ENCODE results near the gene TXN2.

Gene TXN2

DNA sequence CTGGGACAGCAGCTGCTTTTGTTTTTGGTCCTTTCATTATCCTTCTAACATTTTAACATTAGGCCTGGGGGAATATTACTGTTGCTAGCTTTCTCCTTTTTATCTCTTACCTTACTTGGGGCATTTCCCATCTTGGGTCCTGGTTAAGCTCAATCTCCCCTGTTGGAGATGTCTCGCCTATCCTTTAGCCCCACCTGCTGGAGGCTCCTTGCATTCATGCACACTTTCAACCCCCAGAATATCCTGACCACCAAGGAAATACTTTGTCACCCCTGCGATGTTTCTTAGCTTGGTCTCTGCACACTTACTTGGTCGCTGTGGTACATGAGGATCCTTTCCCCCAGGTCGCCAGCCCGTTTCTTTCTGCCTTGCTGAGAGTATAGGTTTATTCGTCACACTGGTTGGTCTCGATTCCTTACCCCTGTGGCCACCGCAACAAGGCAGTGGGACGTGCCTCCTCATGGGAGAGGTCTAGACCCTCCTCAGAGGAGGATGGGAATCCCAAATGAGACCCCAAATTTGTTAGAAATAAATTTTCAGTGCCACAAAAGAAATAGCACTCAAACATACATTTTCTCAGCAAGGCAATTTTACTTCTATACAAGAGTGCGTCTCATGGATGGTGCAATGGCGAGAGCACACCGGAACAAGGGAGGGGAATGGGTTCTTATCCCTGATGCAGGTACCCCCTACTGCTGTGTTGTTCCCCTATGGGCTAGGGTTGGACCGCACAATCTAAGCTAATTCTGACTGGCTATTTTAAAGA, 5.4 kb upstream of the TXN2 start:
- DNase-seq (ENCODE audit: low spot score): no peak

DNA sequence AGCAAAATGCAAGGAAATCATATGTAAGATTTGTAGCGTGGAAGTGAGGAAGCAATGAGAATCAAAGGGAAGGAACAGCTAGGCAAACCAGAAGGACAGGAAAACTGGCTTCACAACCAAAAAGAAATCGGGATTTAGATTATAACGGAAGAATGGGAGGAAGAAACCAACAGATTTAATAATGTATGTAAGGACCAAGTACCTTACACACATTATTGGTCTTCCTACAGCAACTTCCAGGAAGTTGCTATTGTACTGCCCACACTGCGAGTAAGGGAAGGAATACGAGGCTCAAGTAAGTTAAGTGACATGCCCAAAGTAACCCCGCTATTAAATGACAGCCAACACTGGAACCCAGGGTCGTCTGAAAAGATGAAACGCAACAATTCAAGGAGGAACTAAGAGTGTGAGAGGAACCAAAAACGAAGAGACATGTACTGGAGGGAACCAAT, 473 bp downstream of the TXN2 start:
- DNase-seq (ENCODE audit: low spot score): no peak

DNA sequence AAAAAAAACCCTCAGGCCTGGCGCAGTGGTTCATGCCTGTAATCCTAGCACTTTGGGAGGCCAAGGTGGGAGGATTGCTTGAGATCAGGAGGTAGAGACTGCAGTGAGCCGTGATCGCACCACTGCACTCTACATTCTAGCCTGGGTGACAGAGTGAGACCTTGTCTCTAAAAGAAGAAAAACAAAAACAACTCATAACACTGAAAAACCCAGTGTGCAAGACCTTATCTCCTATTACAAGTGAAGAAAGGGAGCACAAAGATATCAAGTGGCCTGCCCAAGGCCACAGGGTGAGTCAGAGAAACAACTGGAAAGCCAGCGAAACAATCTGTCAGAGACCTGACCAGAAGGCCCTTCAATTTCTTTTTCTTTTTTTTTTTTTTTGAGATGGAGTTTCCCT, 2.5 kb downstream of the TXN2 start:
- no peak for DNase-seq (ENCODE audit: low spot score)

DNA sequence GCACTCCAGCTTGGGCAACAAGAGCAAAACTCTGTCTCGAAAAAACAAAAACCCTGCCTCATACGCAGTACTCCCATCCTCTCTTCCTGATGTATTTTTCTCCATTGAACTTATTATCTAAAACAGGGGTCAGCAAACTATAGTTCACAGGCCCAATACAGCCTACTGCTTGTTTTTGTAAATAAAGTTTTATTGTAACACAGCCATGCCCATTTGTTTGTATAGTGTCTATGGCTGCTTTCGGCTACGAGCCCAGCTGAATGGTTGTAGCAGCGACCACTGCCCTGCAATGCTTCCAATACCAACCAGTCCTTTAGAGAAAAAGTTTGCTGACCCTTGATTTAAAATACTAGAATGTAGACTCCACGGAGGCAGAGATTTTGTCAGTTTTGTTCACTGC, 6.1 kb downstream of the TXN2 start:
- no peak for DNase-seq (ENCODE audit: low spot score)

DNA sequence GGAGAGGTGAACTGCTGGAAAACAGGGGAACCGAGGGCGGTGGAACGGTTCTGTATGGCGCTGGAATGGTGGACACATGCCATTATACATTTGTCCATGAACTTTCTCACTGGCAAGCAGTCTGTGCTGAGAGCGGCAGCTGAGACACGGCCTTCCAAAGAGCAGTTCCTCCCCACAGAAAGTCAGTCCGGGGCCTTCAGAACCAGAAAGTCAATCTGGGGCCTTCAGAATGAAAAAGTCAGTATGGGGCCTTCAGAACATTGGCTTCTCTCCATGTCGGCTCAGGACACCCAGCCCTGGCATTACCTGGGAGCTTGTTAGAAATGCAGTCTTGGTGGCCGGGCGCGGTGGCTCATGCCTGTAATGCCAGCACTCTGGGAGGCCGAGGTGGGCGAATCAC, 8.8 kb downstream of the TXN2 start:
- no peak for DNase-seq (ENCODE audit: low spot score)

DNA sequence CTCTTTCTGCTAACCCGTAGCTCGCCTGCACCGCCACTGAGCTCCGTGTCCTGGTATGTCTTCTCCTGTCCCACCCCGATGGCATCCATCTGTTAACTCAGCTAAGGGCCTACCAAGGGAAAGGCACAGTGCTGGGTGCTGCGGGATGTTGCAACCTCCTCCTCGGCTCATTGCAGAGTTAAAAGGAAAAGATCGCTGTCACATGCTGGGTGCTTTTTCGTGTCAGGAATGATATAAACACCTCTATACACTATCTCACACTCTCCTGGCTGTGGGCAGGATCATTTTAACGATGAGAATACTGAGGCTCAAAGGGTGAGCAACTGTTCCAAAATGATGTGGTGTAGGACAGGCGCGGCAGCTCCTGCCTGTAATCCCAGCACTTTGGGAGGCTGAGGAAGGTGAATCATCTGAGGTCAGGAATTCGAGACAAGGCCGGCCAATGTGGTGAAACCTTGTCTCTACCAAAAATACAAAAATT, 10.1 kb downstream of the TXN2 start:
- no peak for DNase-seq (ENCODE audit: low spot score)

DNA sequence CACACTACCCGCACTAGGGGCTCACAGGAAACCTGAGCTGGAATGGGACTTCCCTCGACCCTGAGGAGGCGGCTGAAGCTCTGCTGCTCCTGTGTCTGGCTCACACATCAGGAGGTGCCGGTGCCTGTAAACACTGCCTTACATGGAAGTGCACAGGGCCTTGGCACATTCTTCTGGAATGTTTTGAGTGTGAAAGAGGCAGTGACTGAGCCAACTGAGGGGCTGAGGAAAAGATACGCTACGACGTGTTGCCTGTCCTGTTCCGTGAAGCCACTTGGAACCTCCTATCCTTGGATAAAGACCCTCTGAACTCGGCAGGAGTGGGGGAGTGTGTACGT, 10.5 kb downstream of the TXN2 start:
- no peak for DNase-seq (ENCODE audit: low spot score)

DNA sequence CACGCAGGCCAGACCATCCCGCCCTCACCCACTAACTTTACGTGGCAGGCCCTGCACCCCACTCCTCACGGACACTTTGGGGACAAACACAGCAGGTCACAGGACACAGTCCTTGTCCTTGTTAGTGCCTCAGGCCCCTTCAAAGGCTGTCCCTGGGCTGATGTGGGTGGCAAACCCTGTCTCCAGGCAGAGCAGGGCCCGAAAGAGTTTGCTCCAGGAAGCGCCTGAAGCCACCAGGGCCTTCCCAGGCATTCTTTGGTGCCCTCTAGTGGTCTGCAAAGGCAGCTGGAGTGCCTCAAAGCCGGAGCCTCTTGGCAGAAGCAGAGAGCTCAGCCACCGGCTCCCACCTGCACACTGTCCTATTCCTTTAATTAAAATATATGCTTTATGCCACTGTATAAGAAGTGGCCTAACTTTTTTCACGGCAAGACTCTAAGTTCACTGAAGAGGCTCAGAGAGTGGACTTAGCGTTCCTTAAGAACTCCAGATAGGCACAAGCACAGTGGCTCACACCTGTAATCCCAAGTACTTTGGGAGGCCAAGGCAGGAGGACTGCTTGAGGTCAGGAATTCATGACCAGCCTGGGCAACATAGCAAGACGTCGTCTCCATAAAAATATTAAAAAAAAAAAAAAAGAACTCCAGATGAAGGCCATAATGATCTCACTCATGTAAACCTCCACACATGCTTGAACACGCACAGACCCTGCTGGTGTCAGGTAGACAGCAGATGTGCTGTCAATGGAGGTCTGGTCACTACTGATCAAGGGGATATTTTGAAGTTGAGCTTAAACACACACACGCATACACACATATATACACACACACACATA, 11.1 kb downstream of the TXN2 start:
- peak; percentile 75 for DNase-seq (ENCODE audit: low spot score)

DNA sequence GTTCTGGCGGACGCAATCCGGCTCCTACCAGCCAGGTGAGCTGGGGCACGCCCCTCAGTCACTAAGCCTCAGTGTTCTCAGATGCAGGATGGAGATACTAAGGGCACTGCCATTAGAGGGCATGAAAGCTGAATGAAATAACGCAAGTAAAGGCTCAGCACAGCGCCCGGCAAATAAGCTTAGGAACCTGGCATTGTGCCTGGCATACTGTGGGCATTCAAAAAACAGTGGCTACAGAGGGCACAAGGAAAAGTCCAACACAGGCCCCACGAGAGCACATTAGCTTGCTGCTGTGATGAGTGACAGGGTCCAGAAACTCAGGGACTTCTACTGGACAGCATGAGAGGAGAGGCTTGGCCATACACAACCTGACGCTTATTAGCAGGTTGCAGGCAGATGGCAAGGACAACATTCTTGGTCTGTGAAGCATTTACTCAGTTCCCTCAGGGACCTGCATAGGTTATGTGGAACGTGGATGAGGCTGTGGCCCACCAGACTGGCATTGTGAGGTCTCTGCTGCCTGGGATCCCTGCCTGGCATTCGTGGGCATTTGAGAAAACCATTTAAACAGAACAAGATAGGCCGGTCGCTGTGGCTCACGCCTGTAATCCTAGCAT, 12.2 kb downstream of the TXN2 start:
- no peak for DNase-seq (ENCODE audit: low spot score)

DNA sequence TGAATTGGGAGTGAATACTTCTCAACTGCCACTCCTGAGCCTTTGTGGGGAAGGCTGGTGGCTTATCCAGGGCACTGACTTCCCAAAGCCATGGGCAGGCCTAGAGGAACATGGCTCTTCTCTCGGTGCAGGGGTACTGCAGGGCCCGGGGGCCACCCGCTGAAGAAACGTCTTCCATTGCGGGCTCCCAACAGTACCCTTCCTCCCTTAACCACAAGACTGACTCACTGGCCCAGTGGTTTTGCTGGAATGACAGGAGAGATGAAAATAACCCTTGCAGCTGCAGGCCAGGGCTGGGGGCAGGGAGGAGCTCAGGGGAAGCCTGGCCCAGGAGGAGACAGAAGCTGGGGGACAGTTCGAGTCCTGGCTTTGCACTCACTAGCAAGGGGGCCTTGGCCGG, 13.5 kb downstream of the TXN2 start:
- peak; percentile 92 for DNase-seq (ENCODE audit: low spot score)

DNA sequence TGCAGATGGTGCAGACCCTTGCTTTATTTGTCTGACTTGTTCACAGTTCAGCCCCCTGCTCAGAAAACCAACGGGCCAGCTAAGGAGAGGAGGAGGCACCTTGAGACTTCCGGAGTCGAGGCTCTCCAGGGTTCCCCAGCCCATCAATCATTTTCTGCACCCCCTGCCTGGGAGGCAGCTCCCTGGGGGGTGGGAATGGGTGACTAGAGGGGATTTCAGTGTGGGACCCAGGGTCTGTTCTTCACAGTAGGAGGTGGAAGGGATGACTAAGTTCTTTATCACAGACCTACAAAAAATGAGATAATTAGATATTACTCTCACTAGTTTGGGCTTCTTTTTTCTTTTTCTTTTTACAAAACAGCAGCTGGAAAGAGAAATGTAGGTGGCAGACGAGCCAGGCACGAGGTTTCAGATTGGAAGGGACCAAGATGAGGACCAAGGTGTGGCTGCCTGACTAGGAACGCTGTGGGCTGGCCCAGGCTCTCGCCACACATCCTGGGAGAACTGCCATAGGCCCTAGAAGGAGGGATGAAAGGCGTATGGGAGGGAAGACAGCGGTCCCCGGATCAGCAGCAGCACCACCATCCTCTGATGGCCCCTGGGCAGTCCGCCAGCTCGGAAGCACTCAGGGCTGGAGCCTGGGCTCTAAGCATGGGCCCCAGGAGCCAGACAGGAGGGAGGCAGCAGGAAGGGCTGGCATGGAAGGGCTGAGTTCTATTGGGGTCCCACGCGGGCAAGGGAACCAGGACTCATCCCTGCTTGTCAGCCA, 14.2 kb downstream of the TXN2 start:
- DNase-seq (ENCODE audit: low spot score): peak; percentile 80

DNA sequence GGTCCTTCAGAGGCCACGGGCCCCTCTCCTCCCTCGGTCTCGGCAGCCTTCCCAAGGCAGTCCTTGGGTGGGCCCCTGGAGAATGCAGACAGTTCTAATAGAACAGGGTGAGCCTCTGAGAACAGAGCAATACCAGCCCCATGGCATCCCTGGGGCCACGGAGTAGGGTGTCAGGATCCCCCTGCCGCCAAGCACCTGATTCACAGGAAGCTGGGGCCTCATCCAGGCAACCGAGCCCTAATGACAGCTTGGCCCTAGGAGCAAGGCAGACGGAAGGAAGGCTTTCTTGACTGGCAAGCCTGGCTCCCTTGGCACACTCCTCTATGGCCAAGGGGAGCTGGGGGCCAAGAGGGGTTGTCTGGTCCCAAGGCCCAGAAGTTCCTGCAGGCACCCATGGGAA, 15.2 kb downstream of the TXN2 start:
- DNase-seq (ENCODE audit: low spot score): no peak

DNA sequence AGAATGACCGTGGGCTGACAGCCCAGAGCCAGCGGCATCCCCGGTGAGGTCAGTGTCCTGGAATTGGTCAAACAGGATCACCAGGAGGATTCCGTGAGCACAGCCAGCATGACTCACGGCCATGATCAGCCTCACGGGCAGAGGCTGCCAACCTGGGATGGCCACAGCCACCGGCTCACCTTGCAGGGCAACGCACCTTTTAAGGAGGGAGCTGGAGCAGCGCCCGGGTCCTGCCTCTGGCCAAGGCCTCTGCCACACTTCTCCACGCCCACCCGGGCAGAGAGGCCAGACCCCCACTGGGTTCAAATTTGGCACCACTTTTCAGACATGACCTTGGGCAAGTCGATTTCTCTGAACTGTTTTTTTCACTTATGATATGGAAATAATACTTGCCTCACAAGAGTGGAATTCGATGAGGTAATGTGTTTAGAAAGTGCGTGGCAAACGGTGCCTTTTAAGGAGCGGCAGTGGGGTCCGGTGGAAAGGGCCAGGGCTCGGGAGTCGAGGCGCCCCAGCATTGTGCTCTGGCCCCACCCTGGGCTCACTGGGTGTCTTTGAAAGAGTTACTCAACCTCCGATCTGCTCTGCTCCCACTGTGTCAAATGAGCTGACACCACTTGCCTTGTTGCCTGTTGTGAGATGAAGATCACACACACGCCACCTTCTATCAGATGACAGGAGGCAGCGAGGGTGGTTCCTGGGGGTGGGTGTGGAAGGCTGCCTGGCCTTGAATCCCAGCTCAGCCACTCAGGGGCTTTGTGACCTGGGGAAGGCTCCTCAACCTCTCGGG, 16.0 kb downstream of the TXN2 start:
- DNase-seq (ENCODE audit: low spot score): peak; percentile 86

DNA sequence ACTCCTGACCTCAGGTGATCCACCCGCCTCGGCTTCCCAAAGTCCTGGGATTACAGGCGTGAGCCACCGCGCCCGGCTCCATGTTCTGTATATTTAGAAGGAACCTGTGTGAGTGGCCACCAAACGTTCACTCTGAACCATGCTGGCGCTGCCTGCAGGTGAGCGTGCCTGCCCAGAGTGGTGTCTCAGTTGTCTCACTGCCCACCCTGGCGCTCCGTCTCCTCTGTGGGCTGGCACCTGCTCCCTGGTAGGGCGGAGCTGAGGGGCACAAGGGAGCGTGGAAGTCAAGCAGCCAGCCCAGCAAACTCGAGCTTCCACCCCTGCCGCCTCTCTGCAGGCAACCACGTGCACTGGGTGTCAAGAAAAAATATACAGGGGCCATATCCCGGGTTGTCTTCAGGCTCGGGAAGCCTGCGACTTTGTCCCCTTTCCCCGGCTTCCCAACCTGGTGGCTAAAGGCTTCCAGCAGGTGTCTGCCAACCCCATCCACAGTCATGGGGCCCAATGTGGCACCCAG, 16.7 kb downstream of the TXN2 start:
- no peak for DNase-seq (ENCODE audit: low spot score)

DNA sequence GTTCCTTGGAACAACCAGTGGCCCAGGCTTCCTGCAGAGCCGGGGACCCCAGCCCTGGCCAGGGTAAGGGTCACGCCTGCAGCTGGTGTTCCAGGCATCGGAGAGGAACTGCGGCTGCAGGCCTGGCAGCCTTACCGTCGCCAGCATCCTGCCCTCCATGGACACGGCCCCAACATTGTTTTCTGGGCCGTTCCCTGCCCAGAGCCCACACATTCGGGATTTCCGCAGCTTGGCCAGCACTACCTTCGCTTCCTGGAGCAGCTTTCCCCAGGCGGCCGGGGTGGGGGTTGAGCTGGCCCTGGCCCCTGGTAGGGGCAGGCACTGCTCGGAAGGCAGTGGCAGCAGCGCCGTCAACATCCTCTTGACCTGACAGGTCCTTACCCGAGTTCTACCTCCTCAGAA, 17.7 kb downstream of the TXN2 start:
- DNase-seq (ENCODE audit: low spot score): no peak

DNA sequence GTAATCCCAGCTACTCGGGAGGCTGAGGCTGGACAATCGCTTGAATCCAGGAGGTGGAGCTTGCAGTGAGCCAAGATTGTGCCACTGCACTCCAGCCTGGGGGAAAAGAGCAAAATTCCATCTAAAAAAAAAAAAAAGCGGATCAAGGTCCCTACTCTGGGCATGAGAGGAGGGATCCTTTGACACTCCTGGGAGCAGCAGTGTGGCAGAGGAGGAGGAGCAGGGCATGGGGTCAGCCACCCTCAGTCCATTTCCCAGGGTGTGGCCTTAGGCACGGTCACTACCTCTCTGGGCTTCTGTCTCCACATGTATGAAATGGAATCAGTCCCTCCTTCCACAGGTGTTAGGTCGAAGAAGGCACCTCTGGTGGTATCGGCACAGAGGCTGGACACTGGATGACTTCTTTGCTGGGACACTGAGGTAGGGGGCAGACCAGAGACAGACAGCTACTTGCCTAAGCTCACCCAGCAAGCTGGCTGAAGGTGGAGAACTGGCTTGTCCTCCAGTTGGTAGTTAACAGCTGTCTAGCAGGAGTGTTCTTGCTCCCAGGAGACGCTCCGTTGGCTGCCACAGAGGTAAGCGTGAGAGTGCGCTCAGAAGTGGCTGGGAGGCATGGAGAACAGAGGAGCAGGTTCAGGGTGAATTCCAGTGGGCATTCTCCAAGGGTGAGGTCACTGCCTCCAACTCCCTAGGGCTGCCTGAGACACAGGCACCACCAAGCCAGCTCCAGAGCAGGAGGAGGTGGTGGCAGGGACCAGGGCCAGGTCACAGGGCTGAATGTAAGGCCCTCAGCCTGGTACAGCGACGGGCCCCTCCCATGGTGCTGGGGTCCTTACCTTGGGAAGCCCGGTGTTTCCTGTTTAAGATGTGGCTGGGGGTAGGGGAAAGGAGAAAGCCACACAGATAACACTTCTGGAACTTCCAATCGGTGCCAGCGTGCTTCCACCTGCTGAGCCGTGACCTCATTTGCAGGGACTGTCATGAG, 19.5 kb downstream of the TXN2 start:
- DNase-seq (ENCODE audit: low spot score): peak; percentile 76

DNA sequence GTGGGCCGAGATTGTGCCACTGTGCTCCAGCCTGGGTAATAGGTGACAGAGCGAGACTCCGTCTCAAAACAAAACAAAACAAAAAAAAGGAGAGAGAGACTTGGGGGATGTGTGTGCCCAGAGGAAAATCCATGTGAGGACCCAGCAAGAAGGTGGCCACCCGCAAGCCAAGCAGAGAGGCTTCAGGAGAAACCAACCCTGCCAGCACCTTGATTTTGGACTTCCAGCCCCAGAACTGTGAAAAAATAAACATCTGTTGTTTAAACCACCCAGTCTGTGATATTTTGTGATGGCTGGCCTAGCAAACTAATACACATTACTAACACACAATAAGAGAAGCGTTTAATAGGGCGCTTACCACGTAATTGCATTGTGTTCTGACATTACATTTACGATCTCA, 21.2 kb downstream of the TXN2 start:
- DNase-seq (ENCODE audit: low spot score): no peak

DNA sequence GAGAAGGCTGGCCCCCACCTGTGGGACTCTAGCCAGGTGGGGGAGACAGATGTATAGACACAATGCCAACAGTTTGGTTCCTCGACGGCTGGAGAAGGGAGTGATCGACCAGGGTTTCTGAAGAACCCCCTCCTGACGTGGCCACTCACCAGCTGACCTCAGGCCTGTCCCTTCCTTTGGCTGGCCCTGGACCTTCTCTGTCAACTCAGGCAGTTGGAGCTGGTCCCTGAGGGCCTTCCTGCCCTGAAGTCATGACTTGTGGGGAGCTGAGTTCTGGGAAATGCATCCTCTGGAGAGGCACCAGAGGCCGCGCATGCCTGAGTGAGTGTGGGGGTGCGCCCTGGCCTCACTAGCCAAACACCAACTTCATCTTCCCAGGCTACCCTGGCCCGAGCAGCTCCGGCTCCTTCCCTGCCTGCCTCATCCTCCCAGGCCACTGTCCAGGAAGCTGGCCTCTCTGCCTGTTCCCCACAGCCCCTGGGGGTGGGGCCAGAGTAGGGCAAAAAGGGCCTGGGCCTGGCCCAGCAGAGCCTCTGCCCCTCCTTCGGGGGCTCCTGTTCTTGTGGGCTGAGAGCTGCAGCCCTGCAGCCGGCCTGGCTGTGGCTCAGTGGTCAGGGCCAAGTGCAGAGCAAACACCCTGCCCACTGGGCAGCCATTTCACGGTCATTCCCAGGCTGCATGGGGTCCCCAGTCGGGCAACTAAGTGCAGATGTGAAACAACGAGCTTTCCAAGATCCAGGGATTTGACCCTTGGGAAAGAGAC, 23.6 kb downstream of the TXN2 start:
- DNase-seq (ENCODE audit: low spot score): peak; percentile 63

DNA sequence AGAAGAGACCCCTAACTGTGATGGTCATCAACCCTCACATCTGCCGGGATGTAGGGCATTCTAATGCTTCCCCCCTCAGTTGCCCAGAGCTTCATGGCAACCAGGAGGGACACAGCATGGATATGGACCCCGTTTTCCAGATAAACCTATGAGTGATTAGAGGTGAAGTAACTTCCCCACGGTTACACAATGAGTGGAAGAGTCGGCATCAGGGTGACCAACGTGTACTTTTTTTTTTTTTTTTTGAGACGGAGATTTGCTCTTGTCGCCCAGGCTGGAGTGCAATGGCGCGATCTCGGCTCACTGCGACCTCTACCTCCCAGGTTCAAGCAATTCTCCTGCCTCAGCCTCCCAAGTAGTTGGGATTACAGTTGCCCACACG, 25.0 kb downstream of the TXN2 start:
- no peak for DNase-seq (ENCODE audit: low spot score)

All from AG08395 (cell line).